RWPE1 (cell line): ENCODE data around the gene SDF2L1.

ENCODE experiments used
- CTCF ChIA-PET: fragments of 350-600 bp; sonication (Branson Sonifier 250); formaldehyde crosslinking; extraction: SDS; loops from one replicate; lab custom pipeline; 2021; lab: Yijun Ruan, JAX
- POLR2A ChIA-PET: fragments of 400-600 bp; formaldehyde crosslinking; extraction: SDS; loops from one replicate; lab custom pipeline; 2020; ENCODE audit warnings: antibody characterized with exemption; ENCODE audit not compliant: low non-redundant PET; lab: Yijun Ruan, JAX
- DNase-seq: peaks from one replicate; pipeline ENCODE4 v3.0.0; 2012; ENCODE audit warnings: low spot score
- H3K27ac ChIP-seq: fragments of 450-650 bp; 2 replicates; pipeline ENCODE4 v1.5.1; 2017
- TF ChIP-seq, protein P1 (sequence below): fragments of 450-650 bp; conservative IDR thresholded peaks from 2 replicates; pipeline ENCODE4 v1.5.1; 2017; ENCODE audit warnings: low read depth, mild to moderate bottlenecking

The SDF2L1 gene

GRCh38 chr22:21632237-21632895 lies 9.7 kb upstream of the SDF2L1 start, which contains the start of gene CCDC116:
Gene CCDC116 (plus strand): TSS chr22:21632760. CDS start chr22:21633182, 422 bp downstream.
- ChIA-PET CTCF (no interaction called here), POLR2A (no interaction called here)
- H3K27ac ChIP-seq, result no peak within 1 kb of the TSS

DNA sequence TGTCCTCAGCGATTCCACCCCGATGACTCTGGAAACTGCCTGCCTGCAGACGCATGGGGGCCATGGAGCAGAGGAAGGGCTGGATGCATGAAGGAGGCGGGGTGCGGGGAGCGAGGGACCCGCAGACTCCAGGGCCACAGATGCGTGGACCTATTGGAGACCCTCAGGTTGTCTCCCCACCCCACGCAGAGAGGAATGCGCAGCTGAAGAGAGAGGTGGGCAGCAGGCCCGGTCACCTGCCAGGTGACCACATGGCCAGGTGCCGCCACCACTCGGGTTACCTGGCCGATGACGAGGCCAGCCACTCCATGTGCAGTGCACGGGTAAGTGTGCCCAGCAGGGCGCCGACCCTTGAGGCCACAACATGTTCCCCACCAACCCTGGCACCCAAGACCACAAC lies 9.2 kb upstream of the SDF2L1 start:
- ChIA-PET CTCF (no interaction called here), POLR2A (no interaction called here)
- TF ChIP-seq, protein P1, sequence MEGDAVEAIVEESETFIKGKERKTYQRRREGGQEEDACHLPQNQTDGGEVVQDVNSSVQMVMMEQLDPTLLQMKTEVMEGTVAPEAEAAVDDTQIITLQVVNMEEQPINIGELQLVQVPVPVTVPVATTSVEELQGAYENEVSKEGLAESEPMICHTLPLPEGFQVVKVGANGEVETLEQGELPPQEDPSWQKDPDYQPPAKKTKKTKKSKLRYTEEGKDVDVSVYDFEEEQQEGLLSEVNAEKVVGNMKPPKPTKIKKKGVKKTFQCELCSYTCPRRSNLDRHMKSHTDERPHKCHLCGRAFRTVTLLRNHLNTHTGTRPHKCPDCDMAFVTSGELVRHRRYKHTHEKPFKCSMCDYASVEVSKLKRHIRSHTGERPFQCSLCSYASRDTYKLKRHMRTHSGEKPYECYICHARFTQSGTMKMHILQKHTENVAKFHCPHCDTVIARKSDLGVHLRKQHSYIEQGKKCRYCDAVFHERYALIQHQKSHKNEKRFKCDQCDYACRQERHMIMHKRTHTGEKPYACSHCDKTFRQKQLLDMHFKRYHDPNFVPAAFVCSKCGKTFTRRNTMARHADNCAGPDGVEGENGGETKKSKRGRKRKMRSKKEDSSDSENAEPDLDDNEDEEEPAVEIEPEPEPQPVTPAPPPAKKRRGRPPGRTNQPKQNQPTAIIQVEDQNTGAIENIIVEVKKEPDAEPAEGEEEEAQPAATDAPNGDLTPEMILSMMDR, result no peak
- DNase-seq, result no peak
- H3K27ac ChIP-seq, result no peak overlapping the region

More at GRCh38 chr22:21632237-21632895, 9.7 kb upstream of the SDF2L1 start, which contains the start of gene CCDC116:
- DNase-seq, result no peak
- TF ChIP-seq, protein P1, result no peak

DNA sequence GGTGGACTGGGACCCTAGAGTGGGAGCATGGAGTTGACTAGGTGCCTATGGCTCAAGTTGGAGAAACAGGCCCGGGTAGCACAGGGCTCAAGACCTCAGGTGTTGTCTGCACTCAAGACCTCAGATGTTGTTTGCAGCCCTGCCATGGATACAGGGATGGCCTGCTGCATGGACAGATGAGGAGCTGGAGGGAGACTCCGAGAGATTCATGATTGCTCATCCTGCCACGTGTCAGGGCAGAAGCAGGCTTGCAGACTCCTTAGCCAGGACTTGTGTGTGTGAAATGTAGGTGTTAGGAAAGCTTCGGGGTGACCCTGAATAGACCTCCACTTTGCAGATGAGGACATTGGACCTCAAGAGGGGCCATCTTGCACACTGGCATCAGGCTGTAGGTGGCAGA lies 8.6 kb upstream of the SDF2L1 start:
- CTCF ChIA-PET, result no interaction called here
- H3K27ac ChIP-seq, result no peak overlapping the region
- no peak for DNase-seq
- TF ChIP-seq, protein P1, result no peak
- POLR2A ChIA-PET, result no interaction called here

DNA sequence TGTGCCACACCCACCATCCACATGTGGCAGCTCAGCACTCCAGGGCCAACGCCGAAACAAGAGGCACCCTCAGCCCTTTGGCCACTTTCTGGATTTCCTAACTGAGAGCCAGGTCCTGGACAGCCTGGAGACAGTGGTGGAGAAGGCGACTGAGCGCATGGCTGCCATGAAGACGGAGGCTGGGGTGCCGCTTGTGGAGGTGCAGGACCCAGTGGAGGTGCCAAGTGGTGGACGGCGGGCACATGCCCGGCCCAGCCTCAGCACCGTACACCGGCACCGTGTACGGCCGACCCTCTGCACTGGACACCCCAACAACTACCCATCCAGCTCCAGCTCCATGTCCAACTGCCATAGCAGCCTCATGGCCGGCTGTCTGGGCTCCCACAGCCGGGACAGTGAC lies 8.0 kb upstream of the SDF2L1 start:
- POLR2A ChIA-PET, result no interaction called here

DNA sequence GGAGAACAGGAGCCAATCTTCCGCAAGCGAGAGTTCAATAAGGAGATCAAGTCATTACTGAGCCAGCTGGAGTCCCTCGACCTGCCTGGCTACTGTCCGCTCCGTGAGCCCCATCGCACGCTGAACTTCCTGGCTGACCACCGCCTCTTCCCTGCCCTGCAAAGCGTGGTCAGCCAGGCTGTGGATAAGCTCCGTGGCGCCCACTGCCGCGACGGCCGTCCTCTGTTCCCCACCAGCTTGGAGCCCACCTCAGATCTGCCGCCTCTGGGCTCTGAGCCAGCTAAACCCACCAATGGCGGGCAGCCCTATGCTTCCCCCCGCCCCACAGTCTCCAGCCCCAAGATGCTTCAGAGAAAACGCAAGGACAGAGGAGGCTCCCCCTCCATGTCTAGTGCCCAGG lies 7.3 kb upstream of the SDF2L1 start:
- CTCF ChIA-PET, result no interaction called here
- POLR2A ChIA-PET, result no interaction called here
- H3K27ac ChIP-seq, result no peak overlapping the region
- TF ChIP-seq, protein P1, result no peak
- no peak for DNase-seq

More for the DNA sequence above, 8.0 kb upstream of the SDF2L1 start:
- H3K27ac ChIP-seq, result no peak overlapping the region
- TF ChIP-seq, protein P1, result no peak
- CTCF ChIA-PET, result no interaction called here
- no peak for DNase-seq

DNA sequence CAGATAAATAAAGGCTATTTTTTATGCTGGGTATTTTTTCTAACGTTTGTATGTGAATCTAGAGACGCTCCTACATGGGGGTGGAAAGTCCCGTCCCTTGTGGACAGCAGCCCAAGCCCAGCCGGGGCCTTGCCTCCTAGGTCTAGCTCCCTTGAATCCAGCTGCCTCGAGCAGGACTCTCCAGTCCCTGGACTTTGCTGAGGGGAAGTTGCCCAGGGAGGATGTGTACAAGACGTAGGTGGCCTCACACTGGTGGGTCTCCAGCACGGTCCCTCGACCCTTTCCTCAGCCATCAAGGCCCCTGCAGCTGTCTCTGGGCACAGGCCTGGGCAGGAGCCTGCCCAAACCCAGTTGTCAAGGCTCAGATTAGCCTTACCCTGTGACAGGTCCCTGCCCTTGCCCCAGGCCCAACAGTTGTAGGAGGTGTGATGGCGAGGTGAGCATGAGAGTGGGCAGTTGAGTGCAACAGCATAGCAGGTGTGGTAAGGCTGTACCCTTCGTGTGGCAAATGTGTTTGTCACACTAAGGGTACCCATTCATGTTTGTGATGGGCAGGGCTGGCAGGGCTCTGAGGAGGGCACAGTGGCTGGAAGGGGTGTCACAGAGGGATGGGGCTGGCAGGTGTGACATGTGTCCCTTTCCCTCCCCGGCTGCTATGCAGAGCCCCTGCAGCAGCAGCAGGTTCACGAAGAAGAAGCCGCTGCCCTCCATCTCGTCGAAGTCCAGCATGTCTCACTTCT lies 6.2 kb upstream of the SDF2L1 start:
- DNase-seq, result no peak
- TF ChIP-seq, protein P1, result no peak
- ChIA-PET POLR2A (no interaction called here), CTCF (no interaction called here)
- no peak overlapping the region for H3K27ac ChIP-seq
